ENCODE results near the gene CRYBG2. TPM values are rescaled to one million over a fixed set of nuclear protein-coding genes. Genes with fewer than 3 reads are reported as not detected.

CRYBG2 gene
- total and polyA plus RNA-seq, 2 of the 13 experiments (the other 11 are each of a cell fraction or from before 2014, with no cell fraction given): 1.3 to 2.9 TPM

- DNase-seq (ENCODE audit: low spot score) (no peak), FAIRE-seq (no peak), ATAC-seq (peak; percentile 46)
- Histone ChIP-seq H3K27me3 (ENCODE audit: control insufficient read depth in 1 of 2, insufficient read depth in 2 of 2, low read length in 2 of 2) (no peaks in the 10 kb centered on the region), H3K4me1 (ENCODE audit: insufficient read depth, low read length) (peaks cover 23% of the 10 kb centered on the region), H4K20me1 (ENCODE audit: insufficient read depth, low read length) (no peaks in the 10 kb centered on the region), H3K4me3 (replicated peaks in 1 of 3; ENCODE audit: insufficient read depth in 1 of 3, low read depth in 2 of 3, low read length in 3 of 3) (no peak overlapping the region), H3K36me3 (replicated peaks in 1 of 2; ENCODE audit: control insufficient read depth in 1 of 2, insufficient read depth in 2 of 2, low read length in 2 of 2) (no peaks in the 10 kb centered on the region), H3K4me2 (ENCODE audit: low read depth, low read length) (no peak overlapping the region), H3K27ac (ENCODE audit: extremely low read length, insufficient read depth, low read length) (no peak overlapping the region), H3K79me2 (ENCODE audit: insufficient read depth, low read length) (no peaks in the 10 kb centered on the region), H2AFZ (ENCODE audit: low read length) (no peak overlapping the region), H3K9me3 (ENCODE audit: low read length) (no peaks in the 10 kb centered on the region), H3K9ac (ENCODE audit: insufficient read depth, low read depth, low read length) (no peak overlapping the region)
- TF ChIP-seq TBL1XR1 (IDR thresholded peaks at IDR 0.05; ENCODE audit: borderline replicate concordance, low read length, partially characterized antibody): no peak
- TF ChIP-seq ZNF275 (CRISPR knock-in tag; IDR thresholded peaks at IDR 0.05; ENCODE audit: borderline replicate concordance): no peak
- no peak for TF ChIP-seq ZNF737 (CRISPR knock-in tag; IDR thresholded peaks at IDR 0.05; ENCODE audit: borderline replicate concordance)
- TF ChIP-seq SMARCE1 (IDR thresholded peaks at IDR 0.05; ENCODE audit: borderline replicate concordance): no peak
- TF ChIP-seq HMG20A (CRISPR knock-in tag; IDR thresholded peaks at IDR 0.05; ENCODE audit: borderline replicate concordance): no peak
- no peak for TF ChIP-seq TMF1 (CRISPR knock-in tag; IDR thresholded peaks at IDR 0.05; ENCODE audit: low read depth)
- TF ChIP-seq TFAP4 (IDR thresholded peaks at IDR 0.05; ENCODE audit: borderline replicate concordance, low read depth): no peak
- CTCF ChIA-PET (ENCODE audit: low intra/inter-chr PET ratio, low total read pairs): no interaction called here
- POLR2A ChIA-PET: interaction anchor here (3.4 kb wide), 1 partner anchor 13 kb away, joined by 20 read pairs; no protein-coding TSS in a partner anchor
- 92% methylated on average over 5 of the region's 7 CpGs for WGBS (ENCODE audit: low lambda C conversion rate)
- intact Hi-C loops (cut with micrococcal nuclease; ENCODE audit: unreplicated experiment): no loop called here
- BruUV-seq (replicated peaks): no TSS peak
- in situ Hi-C loops (cut with HindIII; ENCODE audit: extremely low pct_ligation_motif_present, low pct_unique_long_range_greater_than_20kb): no loop called here
Observed at GRCh38 chr1:26337206-26337535, 16.8 kb downstream of the CRYBG2 start.
